ENCODE measurements around the gene PDE4A.

- no peak for TF ChIP-seq POLR2A (IDR thresholded peaks at IDR 0.05)
- no peak for TF ChIP-seq CTCF (IDR thresholded peaks at IDR 0.05)
Observed at GRCh38 chr19:10421240-10422045, 1.1 kb downstream of the PDE4A start.
